D341Med (cell line): ENCODE results near the gene TMX1.

Experiments
- DNase-seq: peaks from one replicate; pipeline ENCODE4 v3.0.0; 2012; ENCODE audit warnings: low spot score

Gene TMX1

DNA sequence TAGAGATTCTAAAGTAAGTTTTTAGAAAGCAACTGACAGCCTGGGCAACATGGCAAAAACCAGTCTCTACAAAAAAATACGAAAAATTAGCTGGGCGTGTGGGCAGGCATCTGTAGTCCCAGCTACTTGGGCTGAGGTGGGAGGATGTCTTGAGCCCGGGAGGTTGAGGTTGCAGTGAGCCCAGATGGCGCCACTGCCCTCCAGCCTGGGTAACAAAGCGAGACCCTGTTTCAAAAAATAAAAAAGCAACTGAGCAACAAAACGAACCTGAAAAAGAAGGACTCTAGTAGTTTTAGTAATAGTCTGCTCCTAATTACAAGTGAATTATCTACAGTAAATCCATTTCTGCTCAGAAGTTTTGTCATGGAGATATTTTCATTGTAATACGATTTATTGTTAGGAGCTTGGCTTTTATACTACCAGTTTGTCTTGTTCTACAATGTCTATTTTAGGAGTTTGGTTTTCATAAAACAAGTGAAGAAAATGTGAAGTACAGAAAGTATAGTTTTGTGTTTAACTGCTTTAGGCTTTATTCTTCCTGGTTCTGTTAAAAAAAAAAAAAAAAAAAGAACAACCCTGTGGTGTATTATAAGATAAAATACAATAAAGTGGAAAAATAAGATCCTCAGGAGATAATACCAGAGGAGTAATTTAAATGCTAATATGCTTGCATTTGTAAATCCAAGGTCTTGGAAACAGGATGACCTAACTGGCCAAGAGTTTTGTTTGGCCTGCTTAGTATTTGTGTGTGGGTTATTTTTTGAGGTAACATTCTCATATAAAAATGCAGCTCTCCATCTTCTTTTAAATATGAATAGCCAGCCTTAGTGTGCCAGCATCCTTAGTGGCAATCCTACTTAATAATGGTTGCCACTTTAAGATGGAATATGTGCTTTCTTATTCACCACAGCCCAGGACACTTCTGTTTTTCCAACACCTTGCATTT, 2.8 kb downstream of the TMX1 start:
- no peak for DNase-seq

GRCh38 chr14:51244591-51244990, 4.5 kb downstream of the TMX1 start:
- DNase-seq = no peak

DNA sequence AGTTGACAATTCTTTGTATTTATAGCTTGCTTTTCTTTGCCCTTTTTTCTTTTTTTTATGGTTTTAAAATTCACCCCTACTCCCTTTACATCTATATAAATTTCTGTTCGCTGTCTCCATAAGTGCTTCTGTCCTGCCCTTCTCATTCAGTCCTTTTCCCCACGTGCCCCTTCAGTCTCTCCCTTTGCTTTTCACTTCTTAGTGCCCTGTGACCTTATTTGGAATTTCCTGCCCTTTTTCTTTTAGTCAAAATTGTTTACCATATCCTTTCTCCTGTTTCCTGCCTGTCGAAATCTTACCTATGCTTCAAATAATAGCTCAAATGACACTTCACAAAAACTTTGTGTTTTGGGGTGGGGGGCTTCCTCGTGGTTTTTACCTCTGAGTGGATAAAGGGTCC, 6.0 kb downstream of the TMX1 start:
- no peak for DNase-seq

DNA sequence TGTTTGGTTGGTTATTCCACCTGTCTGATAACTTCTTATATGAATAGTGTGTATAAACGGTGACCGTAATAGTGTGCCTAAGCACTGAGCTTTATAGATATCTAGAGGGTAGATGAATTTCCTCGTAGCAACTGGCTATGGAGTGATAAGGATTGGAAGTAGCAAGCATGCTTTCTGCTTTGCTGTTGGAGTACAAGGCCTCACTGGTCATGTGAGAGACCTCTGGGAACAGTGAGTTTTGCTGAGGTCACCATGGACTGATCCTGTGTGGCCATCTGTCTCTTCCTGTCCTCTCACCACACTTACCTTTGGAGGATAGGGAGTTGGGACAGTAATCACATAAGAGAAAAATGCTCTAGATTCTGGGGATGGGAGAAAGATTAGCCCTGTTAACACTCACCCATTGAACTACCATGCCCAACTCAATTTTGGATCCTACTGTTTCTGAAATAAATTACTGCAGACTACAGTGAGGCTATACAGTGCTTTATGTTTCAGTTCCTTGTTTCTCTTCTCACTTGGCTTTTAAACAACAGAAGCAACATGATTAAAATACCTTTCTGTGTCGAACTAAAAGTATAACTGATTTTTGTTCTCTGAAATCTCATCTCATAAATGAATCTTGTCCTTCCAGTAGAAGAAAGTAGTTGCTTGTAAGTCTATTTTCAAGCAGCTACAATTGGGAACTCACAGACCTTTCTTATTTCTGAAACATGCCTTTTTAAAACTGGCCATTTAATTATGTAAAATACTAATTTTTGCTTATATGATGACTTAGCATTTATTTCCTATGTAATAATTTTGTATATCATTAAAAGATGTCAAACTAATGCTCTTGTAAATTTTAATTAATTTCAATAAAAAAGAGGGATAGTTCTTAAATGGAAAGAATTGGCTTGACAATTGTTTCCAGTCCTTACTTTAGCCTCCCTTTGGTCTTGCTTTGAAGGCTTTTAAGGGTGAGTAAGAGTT, 8.3 kb downstream of the TMX1 start:
- no peak for DNase-seq

DNA sequence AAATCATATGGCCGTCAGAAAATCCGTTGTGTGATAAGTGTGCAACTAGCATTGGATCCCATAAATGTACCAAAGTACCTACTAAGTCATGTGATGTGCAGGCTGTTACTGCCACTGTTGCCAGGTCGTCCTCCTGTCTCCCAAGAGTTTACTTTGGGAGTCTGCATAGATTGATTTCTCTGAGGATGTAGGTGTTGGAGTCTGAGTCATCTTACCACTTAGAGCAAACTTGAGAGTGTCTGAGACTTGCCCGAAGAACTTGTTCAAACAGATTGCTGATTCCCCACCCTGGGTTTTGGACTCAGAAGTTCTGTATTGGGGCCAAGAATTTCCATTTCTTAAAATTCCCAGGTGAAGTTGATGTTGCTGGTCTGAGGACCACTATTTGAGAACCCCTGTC, 11.4 kb downstream of the TMX1 start:
- DNase-seq = no peak

DNA sequence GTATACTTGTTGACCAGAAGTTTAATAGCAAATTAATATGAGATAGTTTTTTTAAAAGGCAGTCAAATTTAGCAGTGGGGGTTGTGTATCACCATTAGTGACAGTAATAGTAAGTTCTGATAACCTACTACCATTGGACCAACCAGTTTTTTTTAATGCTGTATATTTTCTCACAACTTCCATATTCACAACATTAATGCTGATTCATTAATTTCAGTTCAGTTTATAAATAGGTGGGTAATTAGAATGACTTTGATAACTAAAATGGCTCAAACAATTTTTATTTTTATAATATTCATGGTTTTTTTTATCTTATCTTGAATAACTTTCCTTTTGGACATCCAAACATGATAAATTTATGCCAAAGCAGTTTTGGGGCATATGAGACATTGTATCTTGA, 13.8 kb downstream of the TMX1 start:
- no peak for DNase-seq

DNA sequence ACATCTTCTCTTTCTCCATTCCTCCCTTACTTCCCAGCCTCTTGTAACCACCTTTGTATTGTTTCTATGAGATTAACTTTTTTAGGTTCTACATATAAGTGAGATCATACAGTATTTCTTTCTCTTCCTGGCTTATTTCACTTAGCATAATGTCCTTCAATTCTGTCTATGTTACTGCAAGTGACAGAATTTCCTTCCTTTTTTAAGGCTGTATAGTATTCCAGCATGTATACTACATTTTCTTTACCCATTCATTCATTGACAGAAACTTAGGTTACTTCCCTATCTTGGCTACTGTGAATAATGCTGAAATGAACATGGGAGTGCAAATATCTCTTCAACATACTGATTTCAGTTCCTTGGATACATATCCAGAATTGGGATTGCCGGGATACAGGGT, 18.2 kb downstream of the TMX1 start:
- no peak for DNase-seq

DNA sequence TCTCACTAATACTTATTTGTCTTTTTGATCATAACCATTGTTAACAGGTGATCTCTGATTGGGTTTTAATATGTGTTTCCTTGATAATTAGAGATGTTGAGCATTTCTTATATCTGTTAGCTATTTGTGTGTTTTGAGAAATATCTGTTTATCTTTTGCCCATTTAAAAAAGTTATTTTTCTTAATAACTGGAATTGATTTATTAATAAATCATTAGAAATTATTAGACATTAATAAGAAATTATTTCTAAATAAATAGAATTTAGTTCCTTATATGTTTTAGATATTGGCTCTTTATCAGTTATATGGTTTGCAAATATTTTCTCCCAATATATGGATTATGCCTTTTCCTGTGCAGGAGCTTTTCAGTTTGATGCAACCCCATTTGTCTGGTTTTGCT, 18.7 kb downstream of the TMX1 start:
- DNase-seq = no peak

GRCh38 chr14:51260225-51260624, 20.2 kb downstream of the TMX1 start:
- no peak for DNase-seq

DNA sequence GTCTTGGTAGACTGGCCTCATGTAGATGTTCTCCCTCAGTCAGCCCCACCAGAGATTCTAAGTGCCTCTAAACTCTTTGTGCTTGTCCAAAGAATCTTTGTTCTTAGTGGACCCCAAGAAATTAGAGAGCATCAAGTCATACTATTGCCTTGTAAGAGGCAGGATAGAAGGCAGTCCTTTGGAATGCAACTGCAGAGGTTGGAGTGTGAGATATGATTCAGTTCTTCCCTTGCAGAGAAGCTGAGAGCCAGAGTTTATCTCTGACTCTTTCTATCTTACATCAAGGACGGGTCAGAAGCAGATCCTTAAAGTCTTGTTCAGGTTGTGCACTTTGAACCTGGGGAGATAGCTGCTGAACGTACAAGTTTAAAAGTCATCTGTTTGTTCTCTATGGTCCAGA, 21.1 kb downstream of the TMX1 start:
- no peak for DNase-seq

- DNase-seq = no peak
Observed at GRCh38 chr14:51262868-51263267, 22.8 kb downstream of the TMX1 start.

GRCh38 chr14:51269634-51270033, 29.6 kb downstream of the TMX1 start:
- DNase-seq = no peak

GRCh38 chr14:51276605-51277004, 36.6 kb downstream of the TMX1 start:
- DNase-seq = no peak

GRCh38 chr14:51277753-51278415, 37.8 kb downstream of the TMX1 start:
- DNase-seq = no peak

DNA sequence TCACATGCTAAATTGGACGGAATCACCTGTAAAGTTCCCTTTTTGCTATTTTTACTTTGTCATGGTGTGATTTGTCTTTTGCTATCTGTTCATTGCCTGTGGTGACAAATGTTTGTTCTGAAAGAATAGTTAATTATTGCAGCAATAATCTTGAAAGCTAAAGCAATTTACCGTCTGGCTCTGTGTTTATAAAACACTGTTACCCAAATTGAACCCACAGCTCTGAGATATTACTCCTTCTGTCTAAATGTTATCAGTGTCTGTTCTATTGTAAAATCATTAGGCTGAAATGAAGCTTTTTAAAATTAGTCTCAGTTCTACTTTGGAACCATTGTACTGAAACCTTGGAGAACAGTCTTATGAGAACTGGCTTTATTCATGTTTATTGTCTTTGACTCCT, 42.5 kb downstream of the TMX1 start:
- no peak for DNase-seq

DNA sequence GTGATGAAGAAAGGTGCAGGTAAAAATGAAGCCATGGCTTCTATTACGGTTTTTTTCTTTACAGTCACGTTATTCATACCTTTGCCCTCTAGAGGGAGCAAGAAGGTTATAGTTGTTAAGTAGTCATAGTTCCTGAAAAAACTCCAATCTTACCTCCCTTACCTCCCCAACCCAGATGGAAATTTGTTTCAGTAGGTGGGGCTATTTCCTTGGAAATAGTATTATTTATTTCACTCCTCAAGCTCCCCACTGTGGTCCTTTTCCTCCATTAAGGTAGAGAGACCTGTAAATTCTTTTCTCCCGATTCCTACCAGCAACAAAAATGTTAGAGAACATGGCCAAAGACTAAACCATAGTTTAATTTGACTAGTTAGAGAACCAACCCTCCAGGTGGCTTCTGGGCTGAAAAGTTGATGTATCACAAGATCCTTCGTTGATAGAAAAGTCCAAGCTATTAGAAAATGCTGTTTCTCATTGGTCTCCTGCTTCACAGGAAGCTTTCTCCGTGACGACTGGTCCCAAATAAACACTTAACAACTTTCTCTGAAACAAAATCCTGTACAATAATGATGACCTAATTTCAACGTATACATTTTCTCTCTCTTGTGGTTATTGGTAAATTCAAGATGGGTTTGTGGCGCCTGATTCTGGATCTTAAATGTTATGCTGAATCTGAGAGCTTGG, 43.5 kb downstream of the TMX1 start:
- DNase-seq = peak; percentile 59

GRCh38 chr14:51284241-51284640, 44.2 kb downstream of the TMX1 start:
- DNase-seq = no peak

GRCh38 chr14:51285120-51285519, 45.1 kb downstream of the TMX1 start:
- DNase-seq = no peak

DNA sequence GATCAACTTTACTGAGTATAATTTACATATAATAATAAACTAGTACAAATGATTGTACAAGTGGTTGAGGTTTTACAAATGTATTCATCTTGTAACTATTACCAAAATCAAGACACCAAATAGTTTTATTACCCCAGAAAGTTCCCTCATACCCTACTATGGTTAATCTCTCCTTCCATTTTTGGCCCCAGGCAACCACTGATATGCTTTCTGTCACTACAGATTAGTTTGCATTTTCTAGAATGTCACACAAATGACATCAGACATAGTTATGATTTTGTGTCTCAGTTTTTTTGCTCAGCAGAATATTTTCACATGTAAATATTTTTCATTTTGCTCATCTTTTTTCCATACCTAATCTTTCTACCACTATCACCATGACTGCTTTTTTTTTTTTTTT, 49.1 kb downstream of the TMX1 start:
- DNase-seq = no peak

GRCh38 chr14:51290132-51290531, 50.1 kb downstream of the TMX1 start:
- no peak for DNase-seq

- no peak for DNase-seq
Observed at GRCh38 chr14:51291016-51291415, 51.0 kb downstream of the TMX1 start.
